Loucy (cell line): ENCODE results near the gene TLR9.

Experiments
- EZH2phosphoT487 ChIP-seq: fragments of 200-600 bp; IDR thresholded peaks from 2 replicates; pipeline ENCODE4 v1.6.1; 2018; ENCODE audit warnings: antibody characterized with exemption, mild to moderate bottlenecking, moderate library complexity, borderline replicate concordance
- TF ChIP-seq, protein P1 (sequence below): fragments of 200-600 bp; sonication (generic); conservative IDR thresholded peaks from 2 replicates; pipeline ENCODE4 v1.5.1; 2014; ENCODE audit warnings: mild to moderate bottlenecking, antibody characterized with exemption, low read length

DNA sequence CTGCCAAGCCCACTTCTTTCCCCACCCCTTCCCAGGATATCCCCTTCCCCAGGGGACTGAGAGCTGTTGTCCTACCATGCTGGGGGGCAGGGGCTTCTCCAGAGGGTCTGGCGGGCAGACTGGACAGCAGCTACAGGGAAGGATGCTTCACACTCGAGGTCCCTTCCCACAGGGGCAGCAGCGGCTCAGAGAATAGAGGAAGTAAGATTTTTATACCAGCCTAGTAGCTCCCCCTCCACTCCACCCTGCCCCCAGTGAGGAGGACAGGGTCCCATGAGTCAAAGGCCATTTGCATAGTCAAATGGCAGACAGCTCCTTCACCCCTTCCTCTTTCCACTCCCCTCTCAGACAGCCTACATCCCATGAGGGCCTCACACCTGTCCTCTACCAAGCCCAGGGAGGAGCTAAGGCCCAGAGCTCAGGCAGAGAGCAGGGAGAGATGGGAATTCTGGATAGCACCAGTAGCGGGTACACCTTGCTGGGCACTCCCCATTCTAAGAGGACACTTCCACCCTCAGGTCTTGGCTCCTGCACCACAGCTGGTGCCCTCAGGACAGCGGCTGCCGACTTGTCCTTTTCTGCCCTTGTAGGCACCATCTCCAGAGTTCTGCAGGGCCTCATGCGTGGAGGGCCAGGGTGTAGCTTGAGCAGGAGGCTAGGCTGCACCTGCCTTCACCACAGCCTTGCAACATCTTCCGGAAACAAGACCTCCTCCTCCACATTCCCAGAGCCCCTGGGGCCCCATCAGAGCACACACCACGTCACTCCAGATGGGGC, at the start of gene TLR9:
- TF ChIP-seq, protein P1, sequence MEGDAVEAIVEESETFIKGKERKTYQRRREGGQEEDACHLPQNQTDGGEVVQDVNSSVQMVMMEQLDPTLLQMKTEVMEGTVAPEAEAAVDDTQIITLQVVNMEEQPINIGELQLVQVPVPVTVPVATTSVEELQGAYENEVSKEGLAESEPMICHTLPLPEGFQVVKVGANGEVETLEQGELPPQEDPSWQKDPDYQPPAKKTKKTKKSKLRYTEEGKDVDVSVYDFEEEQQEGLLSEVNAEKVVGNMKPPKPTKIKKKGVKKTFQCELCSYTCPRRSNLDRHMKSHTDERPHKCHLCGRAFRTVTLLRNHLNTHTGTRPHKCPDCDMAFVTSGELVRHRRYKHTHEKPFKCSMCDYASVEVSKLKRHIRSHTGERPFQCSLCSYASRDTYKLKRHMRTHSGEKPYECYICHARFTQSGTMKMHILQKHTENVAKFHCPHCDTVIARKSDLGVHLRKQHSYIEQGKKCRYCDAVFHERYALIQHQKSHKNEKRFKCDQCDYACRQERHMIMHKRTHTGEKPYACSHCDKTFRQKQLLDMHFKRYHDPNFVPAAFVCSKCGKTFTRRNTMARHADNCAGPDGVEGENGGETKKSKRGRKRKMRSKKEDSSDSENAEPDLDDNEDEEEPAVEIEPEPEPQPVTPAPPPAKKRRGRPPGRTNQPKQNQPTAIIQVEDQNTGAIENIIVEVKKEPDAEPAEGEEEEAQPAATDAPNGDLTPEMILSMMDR: no peak
- no peak for TF ChIP-seq EZH2phosphoT487
